Measurements from ENCODE around the gene SLC25A36. TPM values are rescaled to one million over a fixed set of nuclear protein-coding genes. Genes with fewer than 3 reads are reported as not detected.

SLC25A36 gene
- total RNA-seq, 1 donor from 2014 or later: 203 TPM

DNA sequence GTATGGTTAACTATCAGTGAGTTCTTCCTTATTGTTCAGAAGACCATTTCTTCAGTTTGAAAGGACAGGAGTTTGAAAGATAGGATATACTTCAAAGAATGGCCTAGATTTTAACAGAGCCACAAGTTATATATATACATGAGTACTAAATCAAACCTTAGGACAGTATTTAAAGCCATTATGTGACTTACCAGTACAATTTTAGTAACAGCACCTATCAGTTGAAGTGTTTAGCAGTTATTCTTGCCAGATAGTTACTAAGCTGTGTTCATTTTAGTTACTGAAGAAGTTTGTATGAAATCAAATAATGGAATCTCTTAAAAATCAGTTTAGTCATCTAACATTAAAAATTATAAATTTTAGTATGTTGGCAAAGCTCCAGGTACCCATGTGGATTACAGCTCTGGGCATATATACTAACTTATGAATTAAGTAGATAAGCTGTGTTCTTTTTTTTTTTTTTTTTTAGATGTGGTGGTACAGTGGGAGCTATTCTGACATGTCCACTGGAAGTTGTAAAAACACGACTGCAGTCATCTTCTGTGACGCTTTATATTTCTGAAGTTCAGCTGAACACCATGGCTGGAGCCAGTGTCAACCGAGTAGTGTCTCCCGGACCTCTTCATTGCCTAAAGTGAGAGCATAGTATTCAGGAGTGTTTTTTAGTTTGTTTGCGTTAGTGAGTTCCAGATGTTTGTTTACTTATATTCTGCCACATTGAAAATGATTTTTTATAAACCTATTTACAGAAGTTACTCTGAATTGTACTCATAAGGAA, 14.6 kb downstream of the SLC25A36 start:
- Histone ChIP-seq H3F3A (ENCODE audit: low read depth) (peaks cover 10% of the 10 kb centered on the region), H3K27me3 (no peaks in the 10 kb centered on the region), H3K9me3 (ENCODE audit: low read depth) (no peaks in the 10 kb centered on the region), H3K79me2 (ENCODE audit: low read depth) (peaks cover 74% of the 10 kb centered on the region), H4K20me1 (ENCODE audit: low read depth) (peaks cover 71% of the 10 kb centered on the region), H3K4me2 (no peak overlapping the region), H3K27ac (no peak overlapping the region), H2AFZ (replicated peaks) (no peak overlapping the region), H3K9ac (no peak overlapping the region), H3K4me3 (no peak overlapping the region), H3K4me1 (peaks cover 15% of the 10 kb centered on the region), H3K36me3 (peaks cover 17% of the 10 kb centered on the region)
- no peak overlapping the region for H3K27ac Mint-ChIP-seq
- no peaks in the 10 kb centered on the region for H3K9me3 Mint-ChIP-seq
- no peak overlapping the region for H3K4me3 Mint-ChIP-seq
- DNase-seq (ENCODE audit: low spot score): no peak
- H3K27me3 Mint-ChIP-seq (ENCODE audit: insufficient read depth, low read depth): no peaks in the 10 kb centered on the region
- TF ChIP-seq, protein P1, sequence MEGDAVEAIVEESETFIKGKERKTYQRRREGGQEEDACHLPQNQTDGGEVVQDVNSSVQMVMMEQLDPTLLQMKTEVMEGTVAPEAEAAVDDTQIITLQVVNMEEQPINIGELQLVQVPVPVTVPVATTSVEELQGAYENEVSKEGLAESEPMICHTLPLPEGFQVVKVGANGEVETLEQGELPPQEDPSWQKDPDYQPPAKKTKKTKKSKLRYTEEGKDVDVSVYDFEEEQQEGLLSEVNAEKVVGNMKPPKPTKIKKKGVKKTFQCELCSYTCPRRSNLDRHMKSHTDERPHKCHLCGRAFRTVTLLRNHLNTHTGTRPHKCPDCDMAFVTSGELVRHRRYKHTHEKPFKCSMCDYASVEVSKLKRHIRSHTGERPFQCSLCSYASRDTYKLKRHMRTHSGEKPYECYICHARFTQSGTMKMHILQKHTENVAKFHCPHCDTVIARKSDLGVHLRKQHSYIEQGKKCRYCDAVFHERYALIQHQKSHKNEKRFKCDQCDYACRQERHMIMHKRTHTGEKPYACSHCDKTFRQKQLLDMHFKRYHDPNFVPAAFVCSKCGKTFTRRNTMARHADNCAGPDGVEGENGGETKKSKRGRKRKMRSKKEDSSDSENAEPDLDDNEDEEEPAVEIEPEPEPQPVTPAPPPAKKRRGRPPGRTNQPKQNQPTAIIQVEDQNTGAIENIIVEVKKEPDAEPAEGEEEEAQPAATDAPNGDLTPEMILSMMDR (IDR thresholded peaks at IDR 0.05): no peak
- TF ChIP-seq EZH2 (IDR thresholded peaks at IDR 0.05) (no peak), EZH2phosphoT487 (IDR thresholded peaks at IDR 0.05) (no peak)
- peaks cover 5% of the 10 kb centered on the region for H3K4me1 Mint-ChIP-seq
- peaks cover 10% of the 10 kb centered on the region for H3K36me3 Mint-ChIP-seq

DNA sequence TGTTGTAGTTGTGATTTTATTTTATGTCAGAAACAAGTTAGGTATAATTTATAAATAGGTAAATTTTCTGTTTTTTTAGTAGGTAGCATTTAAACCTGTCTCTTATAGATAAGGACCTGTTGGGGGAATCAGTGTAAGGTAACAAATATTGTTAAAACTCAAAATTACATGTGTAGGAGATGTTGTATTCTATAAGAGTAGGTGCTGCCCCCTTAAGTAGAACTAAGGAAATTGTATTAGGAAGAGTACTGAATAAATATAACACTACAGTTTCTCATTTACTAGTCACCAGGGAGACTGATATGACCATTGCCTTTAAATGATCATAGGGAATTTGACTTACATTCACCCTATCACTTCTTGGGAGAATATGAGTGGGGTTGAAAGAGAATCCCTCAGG, 31.2 kb downstream of the SLC25A36 start:
- Histone ChIP-seq H3K9me3 (ENCODE audit: low read depth) (no peaks in the 10 kb centered on the region), H3K27me3 (no peaks in the 10 kb centered on the region), H3K4me3 (no peak overlapping the region), H3K9ac (no peak overlapping the region), H3K27ac (no peak overlapping the region), H4K20me1 (ENCODE audit: low read depth) (peaks cover 12% of the 10 kb centered on the region), H3K4me1 (no peaks in the 10 kb centered on the region), H3F3A (ENCODE audit: low read depth) (no peaks in the 10 kb centered on the region), H2AFZ (replicated peaks) (no peak overlapping the region), H3K4me2 (no peak overlapping the region), H3K79me2 (ENCODE audit: low read depth) (no peaks in the 10 kb centered on the region), H3K36me3 (peaks cover 27% of the 10 kb centered on the region)
- Mint-ChIP-seq H3K4me1 (no peaks in the 10 kb centered on the region), H3K27me3 (ENCODE audit: insufficient read depth, low read depth) (no peaks in the 10 kb centered on the region), H3K36me3 (peaks cover 12% of the 10 kb centered on the region), H3K27ac (no peak overlapping the region), H3K4me3 (no peak overlapping the region), H3K9me3 (no peaks in the 10 kb centered on the region)
- TF ChIP-seq EZH2 (IDR thresholded peaks at IDR 0.05): no peak
- TF ChIP-seq, protein P1 (IDR thresholded peaks at IDR 0.05): peak; percentile 49
- DNase-seq (ENCODE audit: low spot score): no peak

DNA sequence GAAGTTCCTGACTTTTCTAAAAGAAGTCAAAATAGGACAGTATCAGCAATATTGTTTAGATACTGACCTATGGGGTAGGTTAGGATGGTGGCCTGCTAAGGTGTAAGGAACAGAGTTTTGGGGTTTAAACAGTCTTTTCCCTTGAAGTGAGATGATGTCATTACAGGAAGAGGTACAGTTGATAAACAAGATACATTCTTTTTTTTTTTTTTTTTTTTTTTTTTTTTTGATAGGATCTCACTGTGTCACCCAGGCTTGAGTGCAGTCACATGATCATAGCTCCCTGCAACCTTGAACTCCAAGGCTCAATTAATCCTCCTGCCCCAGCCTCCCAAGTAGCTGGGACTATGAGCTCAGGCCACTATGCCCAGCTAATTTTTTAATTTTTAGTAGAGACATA, 33.3 kb downstream of the SLC25A36 start:
- Histone ChIP-seq H4K20me1 (ENCODE audit: low read depth) (peaks cover 9% of the 10 kb centered on the region), H3K4me3 (no peak overlapping the region), H3K4me2 (no peak overlapping the region), H3K36me3 (peaks cover 23% of the 10 kb centered on the region), H3K4me1 (no peaks in the 10 kb centered on the region), H2AFZ (replicated peaks) (no peak overlapping the region), H3K27me3 (no peaks in the 10 kb centered on the region), H3K27ac (no peak overlapping the region), H3K9ac (no peak overlapping the region), H3K79me2 (ENCODE audit: low read depth) (no peaks in the 10 kb centered on the region), H3K9me3 (ENCODE audit: low read depth) (no peaks in the 10 kb centered on the region), H3F3A (ENCODE audit: low read depth) (no peaks in the 10 kb centered on the region)
- TF ChIP-seq, protein P1 (IDR thresholded peaks at IDR 0.05): no peak
- TF ChIP-seq EZH2phosphoT487 (IDR thresholded peaks at IDR 0.05): no peak
- no peak for TF ChIP-seq EZH2 (IDR thresholded peaks at IDR 0.05)
- H3K27me3 Mint-ChIP-seq (ENCODE audit: insufficient read depth, low read depth): no peaks in the 10 kb centered on the region
- H3K36me3 Mint-ChIP-seq: peaks cover 12% of the 10 kb centered on the region
- H3K4me3 Mint-ChIP-seq: no peak overlapping the region
- no peaks in the 10 kb centered on the region for H3K4me1 Mint-ChIP-seq
- no peak for DNase-seq (ENCODE audit: low spot score)
- H3K9me3 Mint-ChIP-seq: no peaks in the 10 kb centered on the region
- H3K27ac Mint-ChIP-seq: no peak overlapping the region
